Endothelial cell of umbilical vein (primary cell): ENCODE results near the gene TESK1.

Source experiments
- POLR2A ChIP-seq: IDR thresholded peaks from 2 replicates; pipeline ENCODE4 v1.6.1; 2012; ENCODE audit warnings: low read depth, mild to moderate bottlenecking, control low read depth, low read length
- TF ChIP-seq, protein P1 (sequence below), 2 donors: IDR thresholded peaks; 1 replicate in 1 of 2; 2 replicates in 1 of 2; pipeline ENCODE4 v1.5.1; 2011; ENCODE audit warnings: low read length in 2 of 2, mild to moderate bottlenecking in 2 of 2, moderate library complexity in 2 of 2, control low read depth in 1 of 2, inconsistent platforms in 1 of 2, low read depth in 1 of 2; ENCODE audit not compliant: insufficient read depth in 1 of 2; ENCODE audit errors: extremely low read depth in 1 of 2

DNA sequence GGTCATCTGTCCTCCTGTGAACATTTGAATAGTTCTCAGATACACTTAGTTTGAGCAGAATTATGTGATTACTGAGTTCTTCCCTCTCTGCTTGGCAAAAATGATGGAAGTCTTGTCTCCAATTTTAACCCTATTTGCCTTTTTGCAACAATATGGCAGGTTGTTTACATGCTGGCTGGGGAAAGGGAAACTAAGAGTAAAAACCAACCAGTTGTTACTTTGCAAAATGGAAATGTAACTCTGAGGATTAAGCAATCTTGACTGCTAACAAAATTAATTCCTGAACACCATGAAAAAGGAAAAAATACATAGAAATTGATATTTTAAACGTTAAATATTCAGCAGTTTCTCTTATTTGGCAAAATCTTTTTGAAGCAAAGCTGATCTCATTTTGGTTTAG is 34.6 kb downstream of the TESK1 start:
- TF ChIP-seq, protein P1, sequence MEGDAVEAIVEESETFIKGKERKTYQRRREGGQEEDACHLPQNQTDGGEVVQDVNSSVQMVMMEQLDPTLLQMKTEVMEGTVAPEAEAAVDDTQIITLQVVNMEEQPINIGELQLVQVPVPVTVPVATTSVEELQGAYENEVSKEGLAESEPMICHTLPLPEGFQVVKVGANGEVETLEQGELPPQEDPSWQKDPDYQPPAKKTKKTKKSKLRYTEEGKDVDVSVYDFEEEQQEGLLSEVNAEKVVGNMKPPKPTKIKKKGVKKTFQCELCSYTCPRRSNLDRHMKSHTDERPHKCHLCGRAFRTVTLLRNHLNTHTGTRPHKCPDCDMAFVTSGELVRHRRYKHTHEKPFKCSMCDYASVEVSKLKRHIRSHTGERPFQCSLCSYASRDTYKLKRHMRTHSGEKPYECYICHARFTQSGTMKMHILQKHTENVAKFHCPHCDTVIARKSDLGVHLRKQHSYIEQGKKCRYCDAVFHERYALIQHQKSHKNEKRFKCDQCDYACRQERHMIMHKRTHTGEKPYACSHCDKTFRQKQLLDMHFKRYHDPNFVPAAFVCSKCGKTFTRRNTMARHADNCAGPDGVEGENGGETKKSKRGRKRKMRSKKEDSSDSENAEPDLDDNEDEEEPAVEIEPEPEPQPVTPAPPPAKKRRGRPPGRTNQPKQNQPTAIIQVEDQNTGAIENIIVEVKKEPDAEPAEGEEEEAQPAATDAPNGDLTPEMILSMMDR (IDR thresholded peaks at IDR 0.05; ENCODE audit: extremely low read depth in 1 of 2, insufficient read depth in 1 of 2, low read depth in 1 of 2, low read length in 2 of 2) = no peak
- no peak for TF ChIP-seq POLR2A
